LNCaP clone FGC (cell line): ENCODE measurements around the gene MAB21L3.

Experiments
- DNase-seq: peaks from one replicate; pipeline ENCODE4 v3.0.0-alpha.2; 2011; ENCODE audit warnings: low read depth
- H3K4me3 ChIP-seq: 2 replicates; pipeline ENCODE4 v1.5.1; 2011; ENCODE audit warnings: mild to moderate bottlenecking, low read depth, low read length, control low read depth
- TF ChIP-seq, protein P1 (sequence below): IDR thresholded peaks from 2 replicates; pipeline ENCODE4 v1.5.1; 2012; ENCODE audit warnings: mild to moderate bottlenecking; ENCODE audit not compliant: control insufficient read depth, insufficient read depth; ENCODE audit errors: extremely low read depth

Gene MAB21L3

GRCh38 chr1:116106646-116107045 is 4.6 kb upstream of the MAB21L3 start:
- DNase-seq: no peak
- no peak overlapping the region for H3K4me3 ChIP-seq
- TF ChIP-seq, protein P1, sequence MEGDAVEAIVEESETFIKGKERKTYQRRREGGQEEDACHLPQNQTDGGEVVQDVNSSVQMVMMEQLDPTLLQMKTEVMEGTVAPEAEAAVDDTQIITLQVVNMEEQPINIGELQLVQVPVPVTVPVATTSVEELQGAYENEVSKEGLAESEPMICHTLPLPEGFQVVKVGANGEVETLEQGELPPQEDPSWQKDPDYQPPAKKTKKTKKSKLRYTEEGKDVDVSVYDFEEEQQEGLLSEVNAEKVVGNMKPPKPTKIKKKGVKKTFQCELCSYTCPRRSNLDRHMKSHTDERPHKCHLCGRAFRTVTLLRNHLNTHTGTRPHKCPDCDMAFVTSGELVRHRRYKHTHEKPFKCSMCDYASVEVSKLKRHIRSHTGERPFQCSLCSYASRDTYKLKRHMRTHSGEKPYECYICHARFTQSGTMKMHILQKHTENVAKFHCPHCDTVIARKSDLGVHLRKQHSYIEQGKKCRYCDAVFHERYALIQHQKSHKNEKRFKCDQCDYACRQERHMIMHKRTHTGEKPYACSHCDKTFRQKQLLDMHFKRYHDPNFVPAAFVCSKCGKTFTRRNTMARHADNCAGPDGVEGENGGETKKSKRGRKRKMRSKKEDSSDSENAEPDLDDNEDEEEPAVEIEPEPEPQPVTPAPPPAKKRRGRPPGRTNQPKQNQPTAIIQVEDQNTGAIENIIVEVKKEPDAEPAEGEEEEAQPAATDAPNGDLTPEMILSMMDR: no peak

GRCh38 chr1:116107371-116107770 is 3.8 kb upstream of the MAB21L3 start:
- no peak overlapping the region for H3K4me3 ChIP-seq
- TF ChIP-seq, protein P1: no peak
- no peak for DNase-seq

- peak; percentile 78 for DNase-seq
- H3K4me3 ChIP-seq: peak overlapping the region; percentile 32
These were observed 374 bp downstream of the MAB21L3 start for GRCh38 chr1:116111524-116112021.

GRCh38 chr1:116112388-116113140 is 1.4 kb downstream of the MAB21L3 start:
- peak overlapping the region; percentile 32 for H3K4me3 ChIP-seq
- DNase-seq: no peak
- TF ChIP-seq, protein P1: no peak

More at GRCh38 chr1:116111524-116112021, 374 bp downstream of the MAB21L3 start:
- TF ChIP-seq, protein P1: no peak

DNA sequence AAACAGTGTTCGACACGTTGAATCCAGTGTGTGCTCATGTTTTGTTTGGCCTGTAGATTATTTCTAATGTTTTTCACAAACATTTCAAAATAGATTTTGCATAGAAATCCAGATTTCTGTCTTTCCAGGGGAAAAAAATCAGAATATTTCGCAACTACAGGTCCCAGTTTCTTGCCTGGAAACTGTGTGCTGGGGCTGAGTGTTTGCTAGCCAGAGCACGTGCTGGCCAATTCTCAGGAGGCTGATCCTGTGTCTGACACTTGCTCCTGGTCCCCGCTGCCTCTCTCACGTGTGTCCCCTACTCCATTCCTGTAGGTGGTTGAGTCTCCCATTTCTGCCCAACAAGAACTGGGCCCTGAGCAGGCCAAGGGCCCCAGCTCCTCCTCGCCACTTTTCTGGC is 2.4 kb downstream of the MAB21L3 start:
- no peak overlapping the region for H3K4me3 ChIP-seq
- TF ChIP-seq, protein P1: no peak
- no peak for DNase-seq

DNA sequence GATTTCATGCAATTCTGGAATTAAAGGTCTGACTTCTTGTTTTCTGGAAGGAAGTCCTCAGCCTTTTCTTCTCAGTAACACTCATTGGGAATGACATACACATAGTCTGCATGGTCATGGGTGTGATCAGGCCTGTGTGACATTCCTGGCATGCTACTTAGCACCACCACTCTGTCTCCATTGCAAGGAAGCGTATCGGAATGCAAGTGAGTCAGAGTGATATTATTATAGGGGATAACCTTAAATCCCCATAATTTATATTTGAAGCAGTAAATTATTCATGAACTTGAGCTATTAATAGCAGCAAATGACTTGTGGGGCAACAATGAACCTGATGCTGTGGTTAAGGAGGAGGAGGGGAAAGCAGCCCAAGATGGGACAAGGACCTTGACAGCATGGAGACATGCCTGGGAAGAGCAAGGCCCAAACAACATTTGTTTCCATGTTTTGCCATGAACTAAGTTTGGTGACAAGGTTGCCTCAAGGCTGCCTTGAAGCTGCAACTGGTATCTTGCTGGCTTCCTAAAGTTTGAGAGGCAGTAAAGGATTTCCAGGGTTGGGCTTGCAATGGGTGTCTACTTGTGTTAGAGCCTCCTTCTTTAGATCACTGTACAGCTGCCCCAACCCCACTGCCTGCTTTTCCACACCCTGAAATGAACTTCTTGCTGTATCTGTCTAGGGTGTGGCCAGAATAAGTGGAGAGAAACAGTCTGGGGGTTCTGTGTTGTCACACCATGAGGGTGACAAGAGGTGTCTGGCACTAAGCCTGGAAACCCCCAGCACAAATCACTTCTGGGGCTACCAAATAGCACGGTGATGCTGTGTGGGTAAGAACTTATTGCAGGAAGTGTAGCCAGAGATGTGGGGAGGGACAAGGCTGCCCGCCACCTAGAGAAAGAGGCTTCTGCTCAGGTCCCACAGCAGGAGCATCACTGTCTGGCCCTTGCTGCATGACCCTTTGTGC is 4.6 kb downstream of the MAB21L3 start:
- no peak for DNase-seq
- TF ChIP-seq, protein P1: no peak
- H3K4me3 ChIP-seq: no peak overlapping the region
